ENCODE data around the gene TSPEAR.

DNA sequence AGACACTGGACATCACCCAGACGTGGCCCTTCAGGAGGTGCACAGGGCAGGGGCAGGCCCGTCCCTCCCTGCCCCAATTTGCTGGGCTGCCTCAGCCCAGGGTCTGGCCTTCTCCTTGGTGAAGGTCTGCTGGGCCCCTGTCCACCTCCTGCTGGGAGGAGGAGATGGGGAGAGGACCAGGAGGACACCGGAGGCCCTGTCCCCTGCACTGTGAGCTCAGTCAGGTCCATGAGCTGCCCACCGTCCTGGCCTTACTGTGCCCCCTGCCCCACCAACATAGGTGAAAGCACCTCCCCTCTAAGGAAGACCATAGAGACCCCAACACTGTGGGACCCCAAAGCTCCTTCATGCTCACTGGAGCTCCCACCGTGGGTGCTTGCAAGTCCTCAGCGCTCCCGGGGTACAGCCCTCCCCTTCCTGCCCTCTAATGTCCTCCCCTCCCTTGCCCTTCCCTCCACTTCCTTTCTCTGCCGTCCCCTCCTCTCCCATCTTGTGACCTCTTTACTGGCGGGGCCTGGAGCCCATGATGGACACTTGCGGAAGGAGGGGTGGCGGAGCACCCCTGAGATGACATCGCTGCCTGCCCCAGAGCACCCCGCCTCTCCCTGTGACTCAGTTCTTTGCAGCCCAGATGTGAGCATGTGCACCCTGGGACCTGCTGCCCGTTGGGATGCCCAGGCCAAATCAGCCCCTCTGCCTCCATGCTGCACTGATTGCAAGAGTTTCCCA is 251.5 kb downstream of the TSPEAR start:
- TF ChIP-seq, protein P1, sequence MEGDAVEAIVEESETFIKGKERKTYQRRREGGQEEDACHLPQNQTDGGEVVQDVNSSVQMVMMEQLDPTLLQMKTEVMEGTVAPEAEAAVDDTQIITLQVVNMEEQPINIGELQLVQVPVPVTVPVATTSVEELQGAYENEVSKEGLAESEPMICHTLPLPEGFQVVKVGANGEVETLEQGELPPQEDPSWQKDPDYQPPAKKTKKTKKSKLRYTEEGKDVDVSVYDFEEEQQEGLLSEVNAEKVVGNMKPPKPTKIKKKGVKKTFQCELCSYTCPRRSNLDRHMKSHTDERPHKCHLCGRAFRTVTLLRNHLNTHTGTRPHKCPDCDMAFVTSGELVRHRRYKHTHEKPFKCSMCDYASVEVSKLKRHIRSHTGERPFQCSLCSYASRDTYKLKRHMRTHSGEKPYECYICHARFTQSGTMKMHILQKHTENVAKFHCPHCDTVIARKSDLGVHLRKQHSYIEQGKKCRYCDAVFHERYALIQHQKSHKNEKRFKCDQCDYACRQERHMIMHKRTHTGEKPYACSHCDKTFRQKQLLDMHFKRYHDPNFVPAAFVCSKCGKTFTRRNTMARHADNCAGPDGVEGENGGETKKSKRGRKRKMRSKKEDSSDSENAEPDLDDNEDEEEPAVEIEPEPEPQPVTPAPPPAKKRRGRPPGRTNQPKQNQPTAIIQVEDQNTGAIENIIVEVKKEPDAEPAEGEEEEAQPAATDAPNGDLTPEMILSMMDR (IDR thresholded peaks at IDR 0.05), result no peak
- no peak for TF ChIP-seq EP300 (IDR thresholded peaks at IDR 0.05)
- no peak for TF ChIP-seq POLR2AphosphoS5 (IDR thresholded peaks at IDR 0.05)
